ENCODE measurements around the gene PDGFC.

PDGFC gene

DNA sequence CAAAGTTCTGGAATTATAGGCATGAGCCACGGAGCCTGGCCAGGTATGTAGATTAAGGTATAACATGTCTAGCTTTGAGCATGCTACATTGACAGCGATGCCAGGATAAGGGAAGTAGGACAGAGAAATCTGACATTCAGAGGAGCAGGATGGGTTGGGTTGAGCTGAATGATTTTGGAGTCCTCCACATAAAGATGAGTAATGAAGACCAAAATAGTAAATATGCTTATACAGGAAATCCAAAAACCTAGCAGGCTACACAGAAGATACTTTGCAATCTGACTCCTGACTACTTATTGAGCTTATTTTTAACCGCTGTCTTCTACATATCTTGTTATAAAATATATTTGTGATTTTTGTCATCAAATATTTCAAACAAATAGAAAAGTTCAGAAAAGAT is 69.7 kb downstream of the PDGFC start:
- Histone ChIP-seq H3K9ac (ENCODE audit: low read length) (no peak overlapping the region), H3K36me3 (ENCODE audit: control insufficient read depth, insufficient read depth, low read length) (no peaks in the 10 kb centered on the region), H3K4me1 (ENCODE audit: control insufficient read depth, insufficient read depth, low read length) (no peaks in the 10 kb centered on the region; the same call in 1 of the 2 replicates), H3K4me3 (ENCODE audit: low read depth, low read length) (no peak overlapping the region), H3K9me3 (ENCODE audit: control insufficient read depth, insufficient read depth, low read depth, low read length) (no peaks in the 10 kb centered on the region), H3K27ac (ENCODE audit: low read depth, low read length) (no peak overlapping the region), H3K27me3 (ENCODE audit: control insufficient read depth, insufficient read depth, low read length) (no peaks in the 10 kb centered on the region)

GRCh38 chr4:156898373-156899117 is 73.1 kb downstream of the PDGFC start:
- H3K36me3 ChIP-seq (ENCODE audit: control insufficient read depth, insufficient read depth, low read length) = no peaks in the 10 kb centered on the region
- no peak overlapping the region for H3K4me3 ChIP-seq (ENCODE audit: low read depth, low read length)
- H3K27me3 ChIP-seq (ENCODE audit: control insufficient read depth, insufficient read depth, low read length) = no peaks in the 10 kb centered on the region
- no peak overlapping the region for H3K9ac ChIP-seq (ENCODE audit: low read length)
- H3K9me3 ChIP-seq (ENCODE audit: control insufficient read depth, insufficient read depth, low read depth, low read length) = no peaks in the 10 kb centered on the region
- no peaks in the 10 kb centered on the region; the same call in 1 of the 2 replicates for H3K4me1 ChIP-seq (ENCODE audit: control insufficient read depth, insufficient read depth, low read length)
- no peak overlapping the region for H3K27ac ChIP-seq (ENCODE audit: low read depth, low read length)

- no peak overlapping the region for H3K27ac ChIP-seq (ENCODE audit: low read depth, low read length)
- no peaks in the 10 kb centered on the region for H3K27me3 ChIP-seq (ENCODE audit: control insufficient read depth, insufficient read depth, low read length)
- no peak overlapping the region for H3K9ac ChIP-seq (ENCODE audit: low read length)
- no peaks in the 10 kb centered on the region; the same call in 1 of the 2 replicates for H3K4me1 ChIP-seq (ENCODE audit: control insufficient read depth, insufficient read depth, low read length)
- H3K9me3 ChIP-seq (ENCODE audit: control insufficient read depth, insufficient read depth, low read depth, low read length) = no peaks in the 10 kb centered on the region
- H3K4me3 ChIP-seq (ENCODE audit: low read depth, low read length) = no peak overlapping the region
- H3K36me3 ChIP-seq (ENCODE audit: control insufficient read depth, insufficient read depth, low read length) = no peaks in the 10 kb centered on the region
These were observed 75.1 kb downstream of the PDGFC start for GRCh38 chr4:156896527-156896926.

GRCh38 chr4:156894234-156894633 is 77.4 kb downstream of the PDGFC start:
- H3K27ac ChIP-seq (ENCODE audit: low read depth, low read length) = no peak overlapping the region
- H3K4me1 ChIP-seq (ENCODE audit: control insufficient read depth, insufficient read depth, low read length) = no peaks in the 10 kb centered on the region; the same call in 1 of the 2 replicates
- H3K27me3 ChIP-seq (ENCODE audit: control insufficient read depth, insufficient read depth, low read length) = no peaks in the 10 kb centered on the region
- no peaks in the 10 kb centered on the region for H3K9me3 ChIP-seq (ENCODE audit: control insufficient read depth, insufficient read depth, low read depth, low read length)
- H3K36me3 ChIP-seq (ENCODE audit: control insufficient read depth, insufficient read depth, low read length) = no peaks in the 10 kb centered on the region
- H3K4me3 ChIP-seq (ENCODE audit: low read depth, low read length) = no peak overlapping the region
- no peak overlapping the region for H3K9ac ChIP-seq (ENCODE audit: low read length)

DNA sequence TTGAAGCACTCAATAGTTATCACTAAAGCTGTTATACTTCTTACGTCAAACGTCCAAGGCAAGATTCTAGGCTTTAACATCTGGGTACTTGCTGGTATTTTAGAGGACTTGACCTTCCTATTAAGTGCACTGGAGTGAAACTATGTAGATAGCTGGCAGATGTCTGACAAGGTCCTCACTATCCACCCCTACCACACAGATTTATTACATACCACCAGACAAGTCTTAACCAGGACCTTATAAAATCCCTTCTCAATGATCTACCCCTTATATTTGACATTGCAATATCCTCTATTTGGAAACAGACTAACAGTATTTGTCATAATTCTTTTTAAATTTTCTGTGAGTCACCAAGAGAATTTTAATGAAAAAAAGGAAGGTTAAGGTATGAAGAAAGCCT is 78.8 kb downstream of the PDGFC start:
- Histone ChIP-seq H3K4me1 (ENCODE audit: control insufficient read depth, insufficient read depth, low read length) (no peaks in the 10 kb centered on the region; the same call in 1 of the 2 replicates), H3K9ac (ENCODE audit: low read length) (no peak overlapping the region), H3K4me3 (ENCODE audit: low read depth, low read length) (no peak overlapping the region), H3K27ac (ENCODE audit: low read depth, low read length) (no peak overlapping the region), H3K27me3 (ENCODE audit: control insufficient read depth, insufficient read depth, low read length) (no peaks in the 10 kb centered on the region), H3K36me3 (ENCODE audit: control insufficient read depth, insufficient read depth, low read length) (no peaks in the 10 kb centered on the region), H3K9me3 (ENCODE audit: control insufficient read depth, insufficient read depth, low read depth, low read length) (no peaks in the 10 kb centered on the region)

- Histone ChIP-seq H3K36me3 (ENCODE audit: control insufficient read depth, insufficient read depth, low read length) (no peaks in the 10 kb centered on the region), H3K4me1 (ENCODE audit: control insufficient read depth, insufficient read depth, low read length) (no peaks in the 10 kb centered on the region; the same call in 1 of the 2 replicates), H3K27me3 (ENCODE audit: control insufficient read depth, insufficient read depth, low read length) (no peaks in the 10 kb centered on the region), H3K9me3 (ENCODE audit: control insufficient read depth, insufficient read depth, low read depth, low read length) (no peaks in the 10 kb centered on the region), H3K9ac (ENCODE audit: low read length) (no peak overlapping the region), H3K4me3 (ENCODE audit: low read depth, low read length) (no peak overlapping the region), H3K27ac (ENCODE audit: low read depth, low read length) (no peak overlapping the region)
These were observed 81.7 kb downstream of the PDGFC start for GRCh38 chr4:156889616-156890594.

- Histone ChIP-seq H3K4me1 (ENCODE audit: control insufficient read depth, insufficient read depth, low read length) (no peaks in the 10 kb centered on the region), H3K4me3 (ENCODE audit: low read depth, low read length) (no peak overlapping the region), H3K27ac (ENCODE audit: low read depth, low read length) (no peak overlapping the region), H3K9ac (ENCODE audit: low read length) (no peak overlapping the region), H3K9me3 (ENCODE audit: control insufficient read depth, insufficient read depth, low read depth, low read length) (no peaks in the 10 kb centered on the region), H3K36me3 (ENCODE audit: control insufficient read depth, insufficient read depth, low read length) (no peaks in the 10 kb centered on the region), H3K27me3 (ENCODE audit: control insufficient read depth, insufficient read depth, low read length) (no peaks in the 10 kb centered on the region)
These were observed 82.8 kb downstream of the PDGFC start for GRCh38 chr4:156888762-156889161.

GRCh38 chr4:156886481-156886880 is 85.1 kb downstream of the PDGFC start:
- H3K9me3 ChIP-seq (ENCODE audit: control insufficient read depth, insufficient read depth, low read depth, low read length) = no peaks in the 10 kb centered on the region
- H3K27ac ChIP-seq (ENCODE audit: low read depth, low read length) = no peak overlapping the region
- H3K4me3 ChIP-seq (ENCODE audit: low read depth, low read length) = no peak overlapping the region
- no peaks in the 10 kb centered on the region for H3K27me3 ChIP-seq (ENCODE audit: control insufficient read depth, insufficient read depth, low read length)
- H3K4me1 ChIP-seq (ENCODE audit: control insufficient read depth, insufficient read depth, low read length) = no peaks in the 10 kb centered on the region
- no peak overlapping the region for H3K9ac ChIP-seq (ENCODE audit: low read length)
- H3K36me3 ChIP-seq (ENCODE audit: control insufficient read depth, insufficient read depth, low read length) = no peaks in the 10 kb centered on the region

DNA sequence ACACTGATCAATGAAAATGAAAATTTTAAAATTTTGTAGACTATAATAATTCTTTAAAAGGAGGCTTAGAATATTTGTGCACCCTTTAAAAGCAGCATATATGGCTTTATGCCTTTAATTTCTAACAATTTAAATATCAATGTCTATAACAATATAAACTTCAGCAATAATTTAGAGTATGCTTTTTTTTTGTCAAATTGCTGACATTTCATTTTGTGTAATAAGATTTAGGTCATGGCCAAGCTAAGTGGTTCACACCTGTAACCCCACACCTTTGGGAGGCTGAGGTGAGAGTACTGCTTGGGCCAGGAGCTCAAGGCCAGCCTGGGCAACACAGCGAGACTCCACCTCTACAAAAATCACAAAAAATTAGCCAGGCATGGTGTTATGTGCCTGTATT is 86.2 kb downstream of the PDGFC start:
- Histone ChIP-seq H3K4me1 (ENCODE audit: control insufficient read depth, insufficient read depth, low read length) (no peaks in the 10 kb centered on the region), H3K27ac (ENCODE audit: low read depth, low read length) (no peak overlapping the region), H3K27me3 (ENCODE audit: control insufficient read depth, insufficient read depth, low read length) (no peaks in the 10 kb centered on the region), H3K36me3 (ENCODE audit: control insufficient read depth, insufficient read depth, low read length) (no peaks in the 10 kb centered on the region), H3K9ac (ENCODE audit: low read length) (no peak overlapping the region), H3K4me3 (ENCODE audit: low read depth, low read length) (no peak overlapping the region), H3K9me3 (ENCODE audit: control insufficient read depth, insufficient read depth, low read depth, low read length) (no peaks in the 10 kb centered on the region)

GRCh38 chr4:156884183-156884582 is 87.4 kb downstream of the PDGFC start:
- no peaks in the 10 kb centered on the region for H3K36me3 ChIP-seq (ENCODE audit: control insufficient read depth, insufficient read depth, low read length)
- H3K27ac ChIP-seq (ENCODE audit: low read depth, low read length) = no peak overlapping the region
- no peaks in the 10 kb centered on the region for H3K4me1 ChIP-seq (ENCODE audit: control insufficient read depth, insufficient read depth, low read length)
- no peaks in the 10 kb centered on the region for H3K27me3 ChIP-seq (ENCODE audit: control insufficient read depth, insufficient read depth, low read length)
- no peak overlapping the region for H3K9ac ChIP-seq (ENCODE audit: low read length)
- no peak overlapping the region for H3K4me3 ChIP-seq (ENCODE audit: low read depth, low read length)
- H3K9me3 ChIP-seq (ENCODE audit: control insufficient read depth, insufficient read depth, low read depth, low read length) = no peaks in the 10 kb centered on the region

DNA sequence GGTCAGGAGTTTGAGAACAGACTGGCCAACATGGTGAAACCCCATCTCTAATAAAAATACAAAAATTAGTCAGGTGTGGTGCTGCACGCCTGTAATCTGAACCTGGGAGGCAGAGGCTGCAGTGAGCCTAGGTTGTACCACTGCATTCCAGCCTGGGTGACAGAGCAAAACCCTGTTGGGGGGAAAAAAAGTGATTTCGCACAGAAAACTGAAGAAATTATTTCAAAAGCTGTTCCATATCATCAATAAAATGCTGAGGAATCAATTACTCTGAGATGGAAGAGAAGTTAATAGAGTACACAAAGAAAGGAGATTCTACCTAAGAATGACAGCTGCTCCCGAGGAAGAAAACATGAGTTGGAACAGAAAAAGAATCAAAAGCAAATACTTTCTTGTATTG is 95.9 kb downstream of the PDGFC start:
- no peaks in the 10 kb centered on the region for H3K27me3 ChIP-seq (ENCODE audit: control insufficient read depth, insufficient read depth, low read length)
- H3K9ac ChIP-seq (ENCODE audit: low read length) = no peak overlapping the region
- no peak overlapping the region for H3K4me3 ChIP-seq (ENCODE audit: low read depth, low read length)
- H3K27ac ChIP-seq (ENCODE audit: low read depth, low read length) = no peak overlapping the region
- no peaks in the 10 kb centered on the region for H3K36me3 ChIP-seq (ENCODE audit: control insufficient read depth, insufficient read depth, low read length)
- no peaks in the 10 kb centered on the region for H3K9me3 ChIP-seq (ENCODE audit: control insufficient read depth, insufficient read depth, low read depth, low read length)
- H3K4me1 ChIP-seq (ENCODE audit: control insufficient read depth, insufficient read depth, low read length) = no peaks in the 10 kb centered on the region

All from HUES6 (cell line).